Measurements from ENCODE around the gene SMARCAL1.

GRCh38 chr2:216406826-216407225, 5.5 kb upstream of the SMARCAL1 start:
- TF ChIP-seq POLR2A (IDR thresholded peaks at IDR 0.05) (no peak), EP300 (IDR thresholded peaks at IDR 0.05) (no peak), CTCF (IDR thresholded peaks at IDR 0.05) (no peak), POLR2AphosphoS5 (IDR thresholded peaks at IDR 0.05) (no peak)
